NCI-H510A (cell line): ENCODE data around the gene CAMK2N1.
"Not testable (repeated sequence)": the region's sequence is repeated elsewhere in the genome, so short reads cannot be mapped to it uniquely, and the experiment has no call there.

Source experiments
- DNase-seq: peaks from one replicate; lab custom pipeline; 2025; lab: John Stamatoyannopoulos, UW

The CAMK2N1 gene

DNA sequence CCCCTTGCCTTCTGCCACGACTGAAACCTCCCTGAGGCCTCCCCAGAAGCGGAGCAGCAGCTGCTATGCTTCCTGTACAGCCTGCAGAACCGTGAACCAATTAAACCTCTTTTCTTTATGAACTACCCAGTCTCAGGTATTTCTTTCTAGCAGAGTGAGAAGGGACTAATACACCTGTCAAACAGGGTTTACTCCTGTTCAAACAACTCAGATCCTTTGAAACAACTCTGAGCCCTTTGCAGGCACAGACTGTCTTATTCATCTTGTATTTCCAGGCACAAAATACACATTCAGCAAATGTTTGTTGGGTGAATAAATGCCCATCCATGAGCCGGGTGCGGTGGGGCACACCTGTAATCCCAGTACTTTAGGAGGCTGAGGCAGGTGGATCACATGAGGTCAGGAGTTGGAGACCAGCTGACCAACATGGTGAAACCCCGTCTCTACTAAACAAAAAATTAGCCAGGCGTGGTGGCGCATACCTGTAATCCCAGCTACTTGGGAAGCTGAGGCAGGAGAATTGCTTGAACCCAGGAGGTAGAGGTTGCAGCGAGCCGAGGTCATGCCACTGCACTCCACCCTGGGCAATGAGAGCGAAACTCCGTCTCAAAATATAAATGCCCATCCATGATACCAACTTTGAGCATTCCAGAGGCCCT, 10.8 kb upstream of the CAMK2N1 start:
- DNase-seq: not testable (repeated sequence)

DNA sequence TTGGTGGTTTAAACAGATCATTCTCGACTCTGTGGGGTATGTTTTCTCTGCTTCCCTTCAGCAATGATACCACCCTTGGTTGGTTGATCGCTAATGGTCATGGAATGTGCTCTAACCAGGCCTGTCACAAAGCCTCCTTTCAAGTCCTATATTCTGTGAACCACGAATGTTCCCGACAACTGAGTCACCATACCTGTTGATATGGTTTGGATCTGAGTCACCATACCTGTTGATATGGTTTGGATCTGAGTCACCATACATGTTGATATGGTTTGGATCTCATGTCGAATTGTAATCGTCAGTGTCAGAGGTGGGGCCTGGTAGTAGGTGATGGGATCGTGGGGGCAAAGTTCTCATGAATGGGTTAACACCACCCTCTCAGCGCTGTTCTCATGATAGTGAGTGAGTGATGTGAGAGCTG, 10.2 kb upstream of the CAMK2N1 start:
- DNase-seq: no peak

GRCh38 chr1:20495661-20496060, 9.7 kb upstream of the CAMK2N1 start:
- no peak for DNase-seq

DNA sequence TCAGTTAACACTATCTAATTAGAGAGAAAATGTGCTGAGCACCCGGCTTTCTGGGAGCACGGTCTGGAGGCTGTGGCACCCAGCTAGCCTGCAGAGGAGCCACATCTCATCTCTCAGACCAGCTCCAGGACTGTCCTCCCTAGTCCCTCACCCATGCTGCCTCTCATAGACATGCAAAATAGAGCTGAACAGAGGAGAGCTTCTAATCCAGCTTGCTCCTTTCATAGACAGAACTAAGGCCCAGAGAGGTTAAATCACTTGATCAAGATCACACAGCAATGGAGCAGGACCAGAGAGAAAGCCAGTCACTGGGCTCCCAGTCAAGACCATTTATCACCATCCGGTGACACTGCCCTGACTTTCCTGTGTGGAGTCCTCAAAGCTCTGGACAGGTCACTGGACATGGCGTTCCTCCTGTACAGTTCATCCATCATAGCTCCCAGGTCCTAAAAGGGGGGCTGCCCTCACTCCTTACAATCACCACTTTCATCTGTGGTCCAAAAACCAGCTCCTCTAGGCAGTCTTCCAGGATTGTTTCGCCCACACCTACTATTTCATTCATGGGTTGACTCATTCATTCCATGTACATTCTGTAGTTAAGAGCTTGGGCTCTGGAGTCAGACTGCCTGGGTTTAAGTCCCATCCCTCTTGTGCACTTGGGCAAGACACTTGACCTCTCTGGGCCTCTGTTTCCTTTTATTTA, 8.8 kb upstream of the CAMK2N1 start:
- no peak for DNase-seq

DNA sequence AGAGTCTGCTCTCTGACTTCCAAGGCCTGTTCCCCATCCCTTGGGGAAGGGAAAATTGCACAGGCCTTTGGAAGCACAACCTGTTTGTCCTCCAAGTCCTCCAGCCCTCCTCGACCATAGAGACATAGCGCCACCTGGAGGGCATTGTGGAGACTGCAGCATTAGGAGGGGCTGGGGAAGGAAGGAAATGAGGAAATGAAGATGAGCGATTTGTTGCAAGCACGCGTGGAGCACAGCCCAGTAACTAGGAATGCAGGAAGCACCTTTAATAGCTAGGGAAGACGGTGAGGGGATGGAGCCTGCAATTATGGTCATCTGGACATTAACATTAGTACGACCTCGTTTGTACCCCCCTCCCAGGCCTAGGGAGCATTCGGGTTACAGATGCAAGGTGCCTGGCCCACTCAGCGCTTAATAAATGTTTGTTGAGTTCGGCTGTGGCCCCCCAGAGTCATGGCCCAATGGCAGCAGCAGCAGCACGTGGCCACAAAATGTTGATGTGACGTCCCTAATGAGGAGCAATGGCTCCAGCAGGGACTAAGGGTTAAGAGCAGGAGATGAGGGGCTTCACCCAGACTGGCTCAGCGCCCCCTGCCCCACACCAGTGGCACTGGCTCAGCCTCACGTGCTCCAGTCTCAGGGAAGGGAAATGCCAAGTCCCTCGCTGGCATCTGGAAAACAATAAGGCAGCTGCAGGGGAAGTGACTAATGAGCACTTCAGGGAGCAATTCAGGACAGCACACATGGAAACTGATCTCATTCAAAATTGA, 8.0 kb upstream of the CAMK2N1 start:
- peak; percentile 76 for DNase-seq

GRCh38 chr1:20493309-20493708, 7.3 kb upstream of the CAMK2N1 start:
- no peak for DNase-seq

DNA sequence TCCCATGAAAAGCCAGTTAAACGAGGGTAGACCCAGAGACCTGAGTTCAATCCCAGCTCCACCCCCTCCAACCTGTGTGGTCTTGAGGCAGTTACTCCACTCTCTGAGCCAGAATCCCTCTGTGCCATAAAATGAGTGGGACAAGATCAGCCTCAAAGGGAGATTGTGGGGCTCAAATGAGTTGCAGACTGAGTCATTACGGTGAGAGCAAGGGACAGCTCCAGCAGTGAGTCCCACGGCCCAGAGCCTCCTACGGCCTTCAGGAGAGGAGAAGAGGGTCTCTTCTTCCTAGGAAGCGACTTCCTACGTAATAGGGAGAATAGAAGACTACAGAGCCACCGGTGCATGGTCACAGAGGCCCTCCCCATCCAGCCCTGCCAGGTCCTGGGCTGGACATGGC, 6.7 kb upstream of the CAMK2N1 start:
- no peak for DNase-seq

DNA sequence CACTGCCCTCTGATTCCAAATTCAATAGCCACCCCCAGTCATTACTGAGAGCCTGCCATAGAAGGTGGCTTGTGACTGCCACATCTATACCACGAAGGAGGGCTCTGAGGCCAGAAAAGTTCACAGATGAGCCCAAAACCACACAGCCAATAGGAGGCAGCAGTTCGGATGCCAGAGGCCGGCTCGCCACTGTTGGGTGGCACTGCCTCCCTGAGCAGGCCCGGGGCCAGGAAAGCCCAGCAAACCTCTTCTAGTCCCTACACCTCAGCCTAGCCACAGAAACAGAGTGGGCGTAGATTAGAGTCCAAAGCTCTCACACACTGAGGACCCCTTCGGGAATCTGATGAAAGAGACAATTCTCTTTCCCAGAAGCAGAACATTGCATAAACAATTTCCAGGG, 5.9 kb upstream of the CAMK2N1 start:
- no peak for DNase-seq

DNA sequence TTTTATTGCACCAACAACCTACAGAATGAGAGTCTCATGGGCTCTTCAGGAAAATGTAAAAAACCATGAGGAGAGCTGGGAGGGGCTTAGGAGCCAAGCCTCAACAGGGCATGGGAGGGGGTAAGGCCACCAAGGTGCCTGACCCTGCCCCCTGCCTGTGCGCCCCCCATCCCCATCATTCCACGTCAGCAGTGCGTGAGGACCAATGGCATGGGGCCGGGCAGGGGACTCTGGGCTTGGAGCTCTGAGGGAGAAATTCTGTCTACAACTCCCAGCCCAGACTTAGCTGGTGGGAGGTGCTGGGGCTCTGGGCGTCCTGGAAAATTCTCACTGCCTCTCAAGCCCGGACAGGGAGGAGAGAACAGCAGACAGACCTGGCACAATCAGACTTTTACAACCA, 5.2 kb upstream of the CAMK2N1 start:
- DNase-seq: no peak

DNA sequence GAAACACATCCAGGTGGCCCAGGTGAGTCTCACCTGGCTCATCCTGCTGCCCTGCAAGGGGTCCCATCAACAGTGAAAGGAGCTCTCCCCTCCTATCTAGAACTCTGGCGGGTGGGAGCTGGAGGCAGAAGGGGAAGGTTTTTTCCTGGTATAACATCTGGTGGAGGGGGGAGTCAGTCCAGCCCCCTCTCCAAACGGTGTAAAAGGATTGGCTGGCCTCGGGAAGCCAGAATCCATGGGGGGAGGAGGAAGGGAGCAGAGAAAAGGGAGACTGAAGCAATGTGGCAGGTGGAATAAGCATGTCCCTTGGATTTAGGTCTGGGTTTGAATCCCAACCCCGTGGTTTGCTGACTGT, 1.2 kb upstream of the CAMK2N1 start:
- DNase-seq: no peak

- DNase-seq: peak; percentile 99
Measured at GRCh38 chr1:20486457-20487235, 636 bp upstream of the CAMK2N1 start.

DNA sequence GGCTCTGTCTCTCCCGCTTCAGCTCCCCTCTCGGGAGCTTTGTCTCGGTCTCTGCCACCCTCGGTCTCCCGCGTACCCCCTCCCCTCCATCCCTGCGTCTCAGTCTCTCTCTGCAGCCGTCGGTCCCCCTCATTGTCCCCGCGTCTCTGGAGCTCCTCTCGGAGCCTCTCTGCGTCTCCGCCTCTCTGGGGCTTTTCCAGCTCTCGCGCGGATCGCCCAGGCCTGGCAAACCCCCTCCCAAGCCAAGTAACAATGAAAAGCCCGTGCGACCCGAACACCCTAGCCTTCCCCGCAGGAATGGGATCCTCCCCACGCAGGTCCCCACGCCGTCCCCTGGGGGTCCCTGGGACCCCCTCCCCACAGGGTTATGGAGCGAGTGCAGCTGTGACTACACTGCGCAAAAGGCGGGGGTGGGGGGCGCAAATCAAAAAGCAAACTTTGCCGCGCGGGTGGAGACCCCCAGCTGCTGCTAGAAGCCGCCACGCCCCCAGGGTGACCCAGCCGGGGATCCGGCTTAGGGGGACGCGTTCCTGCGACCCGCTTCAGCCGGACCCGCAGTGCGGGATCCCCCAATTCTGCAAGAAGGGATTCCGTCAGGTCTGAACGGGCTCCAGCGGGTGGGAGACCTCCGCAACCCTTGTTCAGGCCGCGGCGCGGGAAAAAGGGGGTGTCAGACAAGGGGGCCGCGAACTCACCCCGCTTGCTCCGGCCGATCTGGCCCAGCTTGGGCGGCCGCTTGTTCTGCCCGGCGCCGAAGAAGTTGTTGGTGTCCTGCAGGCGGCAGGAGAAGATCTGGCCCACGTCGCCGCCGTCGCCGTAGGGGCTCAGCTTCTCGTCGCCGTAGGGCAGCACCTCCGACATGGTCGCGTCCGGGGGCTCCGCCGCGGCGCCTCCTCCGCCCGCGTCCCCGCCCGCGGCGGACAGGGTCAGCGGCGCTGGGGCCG, 1.2 kb downstream of the CAMK2N1 start:
- peak; percentile 40 for DNase-seq

- DNase-seq: peak; percentile 31
Measured at GRCh38 chr1:20483833-20484518, 2.0 kb downstream of the CAMK2N1 start.

DNA sequence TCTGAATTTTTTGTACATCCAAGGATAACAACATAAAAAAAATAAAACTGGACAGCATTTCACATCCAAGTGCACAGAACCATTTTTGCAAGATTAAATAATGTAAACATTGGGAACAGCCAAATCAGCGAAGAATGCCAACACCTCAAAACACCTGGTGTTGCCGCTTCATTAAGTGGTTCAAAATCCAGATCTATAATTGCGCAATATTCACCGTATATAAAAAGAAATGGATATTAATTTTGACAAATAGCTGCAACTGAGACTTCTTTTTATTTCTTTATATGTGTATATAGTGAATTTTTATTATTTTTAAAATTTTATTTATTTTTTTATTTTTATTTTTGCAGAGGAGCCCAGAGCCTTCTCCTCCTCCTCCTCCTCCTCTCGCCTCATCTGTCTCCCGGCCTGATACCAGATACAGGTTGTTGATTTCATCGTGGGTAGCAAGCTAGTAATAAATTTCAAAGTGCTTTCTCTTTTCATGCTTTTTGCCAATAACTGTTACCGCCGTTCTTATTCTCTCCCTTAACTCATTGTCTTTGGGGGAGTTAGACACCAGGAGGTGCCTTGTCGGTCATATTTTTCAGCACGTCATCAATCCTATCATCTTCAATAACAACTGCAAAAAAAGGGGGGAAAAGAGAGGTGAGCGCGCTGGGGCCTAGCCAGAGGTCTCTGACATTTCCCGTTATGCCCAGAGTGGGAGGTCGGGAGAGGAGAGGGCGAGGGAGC, 2.7 kb downstream of the CAMK2N1 start:
- no peak for DNase-seq

DNA sequence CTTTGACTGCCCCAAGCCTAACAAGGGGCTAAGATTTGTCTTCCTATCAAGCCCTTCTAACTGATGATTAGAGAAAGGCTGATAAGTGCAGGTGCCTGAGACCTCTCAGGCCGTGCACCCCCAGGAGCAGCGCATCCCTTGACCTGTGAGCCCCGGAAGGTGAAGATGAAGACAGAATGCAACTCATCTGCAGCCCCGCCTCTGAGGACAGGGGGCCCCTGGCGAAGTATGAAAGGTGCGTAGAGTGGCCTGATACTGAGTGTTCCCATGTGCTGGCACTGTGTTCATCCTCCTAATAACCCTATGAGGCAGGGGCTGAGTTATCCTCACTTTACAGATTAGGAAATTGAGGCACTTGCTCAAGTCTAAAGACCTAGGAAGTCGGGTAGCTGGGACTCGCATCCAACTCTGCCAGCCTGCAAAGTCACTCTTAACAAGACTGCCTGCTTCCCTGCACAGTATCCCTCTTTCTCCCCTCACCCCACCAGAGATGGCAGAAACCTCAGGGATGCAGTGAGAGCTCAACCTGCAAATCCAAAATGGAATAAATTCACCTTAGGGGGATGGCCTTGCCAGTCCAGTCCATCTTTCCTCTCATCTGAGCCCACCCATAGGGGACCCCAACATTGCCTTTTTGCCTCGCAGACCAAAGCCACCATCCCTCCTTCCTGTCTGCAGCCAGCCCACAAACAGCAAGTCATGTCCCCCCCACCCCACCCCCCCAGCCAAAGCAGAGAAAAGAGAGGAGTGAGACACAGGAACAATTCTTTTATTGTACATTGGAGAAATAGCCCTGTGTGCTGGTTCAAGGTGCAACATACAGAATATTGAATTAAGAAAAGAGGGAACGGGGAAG, 4.1 kb downstream of the CAMK2N1 start:
- no peak for DNase-seq

DNA sequence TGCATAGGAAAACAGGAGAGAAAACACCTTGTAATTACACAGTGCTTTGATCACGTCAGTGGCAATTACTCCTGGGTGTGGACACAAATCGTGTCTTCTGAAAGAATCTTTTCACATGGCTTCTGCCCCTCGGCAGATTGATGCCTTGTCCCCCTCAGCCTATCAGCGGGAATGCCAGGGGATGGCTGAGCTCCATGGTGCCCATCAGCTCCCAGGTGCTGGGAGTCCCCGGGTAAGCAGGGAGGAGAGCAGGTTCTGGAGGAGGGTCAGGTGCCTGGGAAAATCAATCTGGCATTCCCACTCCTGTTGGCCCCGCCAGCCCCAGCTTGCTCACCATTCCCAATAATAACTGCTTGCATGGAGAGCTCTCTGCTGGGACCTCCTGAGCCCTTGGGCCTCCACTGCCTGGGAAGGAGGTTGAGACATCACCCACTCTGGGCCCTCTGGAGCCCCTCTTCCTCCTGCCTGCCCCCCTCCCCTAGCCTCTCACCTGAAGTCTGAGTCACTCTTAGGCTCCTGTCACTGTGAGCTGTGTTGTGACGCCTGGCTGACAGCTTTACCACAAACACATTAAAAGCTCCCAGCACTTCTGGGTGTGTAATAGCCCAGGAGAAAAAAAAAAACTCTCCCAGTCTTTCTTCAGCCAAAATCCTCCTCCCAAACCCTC, 4.9 kb downstream of the CAMK2N1 start:
- peak; percentile 29 for DNase-seq

DNA sequence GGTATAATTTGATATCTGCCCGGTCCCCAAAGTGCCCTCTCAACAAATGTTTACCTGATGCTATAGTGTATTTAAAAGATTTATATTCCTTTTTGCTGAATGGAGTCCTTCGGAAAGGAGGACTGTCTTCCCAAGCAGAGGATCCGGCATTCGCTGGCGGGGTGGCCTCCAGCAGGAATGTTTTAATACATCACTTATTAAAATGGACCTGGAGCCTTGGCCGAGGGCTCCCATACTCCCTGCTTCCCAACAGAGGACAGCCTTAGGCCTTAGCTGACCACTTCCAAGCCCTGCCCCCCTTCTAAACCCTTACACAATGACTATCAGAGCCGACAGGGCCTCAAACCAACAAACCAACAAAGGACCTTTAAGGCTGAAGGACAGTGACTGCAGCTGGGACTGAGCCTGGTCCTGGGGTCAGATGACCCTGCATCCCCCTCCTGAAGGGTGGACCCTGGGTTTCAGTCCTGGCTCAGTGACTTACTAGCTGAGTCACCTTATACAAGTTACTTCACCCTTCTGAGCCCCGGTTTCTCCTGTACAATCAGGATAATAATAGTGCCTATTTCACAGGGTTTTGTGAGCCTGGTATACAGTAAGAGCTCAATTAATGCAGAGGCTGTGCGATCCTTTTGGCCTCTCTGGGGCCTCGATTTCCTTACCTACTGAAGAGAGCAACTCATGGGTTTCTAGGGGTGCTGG, 5.6 kb downstream of the CAMK2N1 start:
- no peak for DNase-seq

- DNase-seq: no peak
Measured at GRCh38 chr1:20479840-20480239, 6.2 kb downstream of the CAMK2N1 start.
